Nephron (organoid): ENCODE measurements around the gene NAGLU.

Experiments
- H3K27ac Mint-ChIP-seq, 3 experiments: 2 replicates each; pipeline ENCODE4 v1.8.0; 2020; ENCODE audit warnings: mixed read lengths in 3 of 3, mild to moderate bottlenecking in 2 of 3, moderate library complexity in 1 of 3
- H3K27me3 Mint-ChIP-seq: 2 replicates; pipeline ENCODE4 v1.8.0; 2021; ENCODE audit warnings: low read depth, mild to moderate bottlenecking, moderate library complexity, mixed read lengths
- H3K36me3 Mint-ChIP-seq: 2 replicates; pipeline ENCODE4 v1.8.0; 2020; ENCODE audit warnings: low read depth, mixed read lengths
- H3K4me1 Mint-ChIP-seq: 2 replicates; pipeline ENCODE4 v1.8.0; 2020; ENCODE audit warnings: mixed read lengths
- H3K4me3 Mint-ChIP-seq, 3 experiments: 2 replicates each; pipeline ENCODE4 v1.8.0; 2020; ENCODE audit warnings: mild to moderate bottlenecking in 3 of 3, mixed read lengths in 3 of 3, moderate library complexity in 2 of 3
- H3K9me3 Mint-ChIP-seq: 2 replicates; pipeline ENCODE4 v1.8.0; 2020; ENCODE audit warnings: mixed read lengths
- TF ChIP-seq, protein P1 (sequence below), 3 experiments: fragments of 200-600 bp; sonication (generic); IDR thresholded peaks; one replicate each; pipeline ENCODE4 v1.5.0; 2021; ENCODE audit warnings: antibody characterized with exemption in 3 of 3; ENCODE audit not compliant: unreplicated experiment in 3 of 3

Gene NAGLU

GRCh38 chr17:42536048-42536371 is at the start of gene NAGLU:
TSS of gene NAGLU (plus strand) at chr17:42536241. CDS start at chr17:42536273, 32 bp downstream.
- Mint-ChIP-seq H3K4me1 (peaks cover 31% of the 10 kb centered on the region), H3K4me3 (peak within 1 kb of the TSS; percentile 88 to 95 (median 95)), H3K27me3 (no peaks in the 10 kb centered on the region), H3K27ac (peak within 1 kb of the TSS; percentile 83 to 97 (median 97)), H3K36me3 (peaks cover 14% of the 10 kb centered on the region), H3K9me3 (no peaks in the 10 kb centered on the region)
- TF ChIP-seq, protein P1, sequence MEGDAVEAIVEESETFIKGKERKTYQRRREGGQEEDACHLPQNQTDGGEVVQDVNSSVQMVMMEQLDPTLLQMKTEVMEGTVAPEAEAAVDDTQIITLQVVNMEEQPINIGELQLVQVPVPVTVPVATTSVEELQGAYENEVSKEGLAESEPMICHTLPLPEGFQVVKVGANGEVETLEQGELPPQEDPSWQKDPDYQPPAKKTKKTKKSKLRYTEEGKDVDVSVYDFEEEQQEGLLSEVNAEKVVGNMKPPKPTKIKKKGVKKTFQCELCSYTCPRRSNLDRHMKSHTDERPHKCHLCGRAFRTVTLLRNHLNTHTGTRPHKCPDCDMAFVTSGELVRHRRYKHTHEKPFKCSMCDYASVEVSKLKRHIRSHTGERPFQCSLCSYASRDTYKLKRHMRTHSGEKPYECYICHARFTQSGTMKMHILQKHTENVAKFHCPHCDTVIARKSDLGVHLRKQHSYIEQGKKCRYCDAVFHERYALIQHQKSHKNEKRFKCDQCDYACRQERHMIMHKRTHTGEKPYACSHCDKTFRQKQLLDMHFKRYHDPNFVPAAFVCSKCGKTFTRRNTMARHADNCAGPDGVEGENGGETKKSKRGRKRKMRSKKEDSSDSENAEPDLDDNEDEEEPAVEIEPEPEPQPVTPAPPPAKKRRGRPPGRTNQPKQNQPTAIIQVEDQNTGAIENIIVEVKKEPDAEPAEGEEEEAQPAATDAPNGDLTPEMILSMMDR (IDR thresholded peaks at IDR 0.05; ENCODE audit: unreplicated experiment in 3 of 3): no peak

- TF ChIP-seq, protein P1 (IDR thresholded peaks at IDR 0.05; ENCODE audit: unreplicated experiment in 3 of 3): no peak
- Mint-ChIP-seq H3K27ac (peak overlapping the region in 1 of 3 experiments; percentile 11), H3K27me3 (no peaks in the 10 kb centered on the region), H3K9me3 (no peaks in the 10 kb centered on the region), H3K4me1 (peaks cover under 1% of the 10 kb centered on the region), H3K36me3 (peaks cover 35% of the 10 kb centered on the region), H3K4me3 (no peak overlapping the region)
Observed at GRCh38 chr17:42488032-42488431, 48.0 kb upstream of the NAGLU start.

GRCh38 chr17:42493319-42493718 is 42.7 kb upstream of the NAGLU start:
- TF ChIP-seq, protein P1 (IDR thresholded peaks at IDR 0.05; ENCODE audit: unreplicated experiment in 3 of 3): no peak
- Mint-ChIP-seq H3K27ac (peak overlapping the region; percentile 42 to 84 (median 79)), H3K36me3 (peaks cover 50% of the 10 kb centered on the region), H3K9me3 (no peaks in the 10 kb centered on the region), H3K4me3 (no peak overlapping the region), H3K27me3 (no peaks in the 10 kb centered on the region), H3K4me1 (peaks cover 10% of the 10 kb centered on the region)

- H3K36me3 Mint-ChIP-seq: peaks cover 48% of the 10 kb centered on the region
- no peak overlapping the region for H3K4me3 Mint-ChIP-seq
- H3K27ac Mint-ChIP-seq: no peak overlapping the region
- no peaks in the 10 kb centered on the region for H3K9me3 Mint-ChIP-seq
- TF ChIP-seq, protein P1 (IDR thresholded peaks at IDR 0.05; ENCODE audit: unreplicated experiment in 3 of 3): no peak
- H3K4me1 Mint-ChIP-seq: peaks cover 10% of the 10 kb centered on the region
- no peaks in the 10 kb centered on the region for H3K27me3 Mint-ChIP-seq
Observed at GRCh38 chr17:42494673-42495072, 41.4 kb upstream of the NAGLU start.

DNA sequence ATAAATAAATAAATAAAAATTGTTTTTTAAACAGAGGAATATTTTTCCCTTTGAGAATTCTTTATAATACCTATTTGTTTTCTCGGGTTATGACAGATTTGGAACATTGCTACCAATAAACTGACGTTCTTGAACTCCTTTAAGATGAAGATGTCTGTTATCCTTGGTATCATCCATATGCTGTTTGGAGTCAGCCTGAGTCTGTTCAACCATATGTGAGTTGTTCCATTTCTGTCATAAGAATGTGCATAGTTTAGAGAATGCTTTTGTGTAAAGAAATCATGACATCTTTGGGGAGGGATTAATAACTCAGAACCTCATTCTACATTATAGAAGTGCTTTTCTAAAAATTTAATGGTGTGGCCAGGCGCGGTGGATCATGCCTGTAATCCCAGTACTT is 37.2 kb upstream of the NAGLU start:
- Mint-ChIP-seq H3K27me3 (peaks cover 4% of the 10 kb centered on the region), H3K4me1 (peaks cover 6% of the 10 kb centered on the region), H3K9me3 (no peaks in the 10 kb centered on the region), H3K36me3 (peaks cover 61% of the 10 kb centered on the region), H3K27ac (no peak overlapping the region), H3K4me3 (no peak overlapping the region)
- TF ChIP-seq, protein P1 (IDR thresholded peaks at IDR 0.05; ENCODE audit: unreplicated experiment in 3 of 3): no peak

DNA sequence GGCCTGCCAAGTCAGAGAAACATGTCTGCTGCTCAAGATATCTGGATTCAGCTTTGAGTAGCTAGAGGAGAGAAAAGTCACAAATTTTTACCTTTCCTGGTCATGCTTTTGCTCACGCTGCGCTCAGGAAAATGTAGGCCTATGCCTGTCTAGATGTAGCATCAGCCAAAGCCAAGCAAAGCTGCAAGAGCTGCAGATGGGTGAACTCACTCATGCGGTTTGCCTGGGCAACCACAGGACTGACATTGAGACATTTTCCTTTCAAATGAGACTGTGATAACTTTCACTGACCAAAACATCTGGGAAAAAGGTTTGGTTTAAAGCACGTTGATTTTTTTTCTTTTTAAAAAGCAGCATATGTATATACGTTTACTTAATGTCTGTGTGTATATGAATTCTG is 34.0 kb upstream of the NAGLU start:
- no peak overlapping the region for H3K4me3 Mint-ChIP-seq
- no peak overlapping the region for H3K27ac Mint-ChIP-seq
- peaks cover 4% of the 10 kb centered on the region for H3K27me3 Mint-ChIP-seq

More for the DNA sequence above, 34.0 kb upstream of the NAGLU start:
- H3K4me1 Mint-ChIP-seq: peaks cover 8% of the 10 kb centered on the region
- H3K9me3 Mint-ChIP-seq: no peaks in the 10 kb centered on the region
- H3K36me3 Mint-ChIP-seq: peaks cover 40% of the 10 kb centered on the region
- TF ChIP-seq, protein P1 (IDR thresholded peaks at IDR 0.05; ENCODE audit: unreplicated experiment in 3 of 3): no peak
